Kidney epithelial cell (primary cell): ENCODE data around the gene SOS1. TPM values are rescaled to one million over a fixed set of nuclear protein-coding genes. Genes with fewer than 3 reads are reported as not detected.
"Not testable (repeated sequence)": the region's sequence is repeated elsewhere in the genome, so short reads cannot be mapped to it uniquely, and the experiment has no call there.

Experiments used
- DNase-seq: peaks from one replicate; pipeline ENCODE4 v3.0.0-alpha.2; 2010; ENCODE audit warnings: low read depth
- H3K27me3 ChIP-seq: 2 replicates; pipeline ENCODE4 v1.6.0; 2011; ENCODE audit warnings: low read length; ENCODE audit not compliant: control insufficient read depth, insufficient read depth
- H3K36me3 ChIP-seq: 2 replicates; pipeline ENCODE4 v1.5.1; 2011; ENCODE audit warnings: low read length; ENCODE audit not compliant: control insufficient read depth, insufficient read depth
- H3K4me3 ChIP-seq: 2 replicates; pipeline ENCODE4 v1.5.1; 2011; ENCODE audit warnings: low read depth, mild to moderate bottlenecking, control low read depth, low read length
- CTCF ChIP-seq: IDR thresholded peaks from 2 replicates; pipeline ENCODE4 v1.5.1; 2011; ENCODE audit warnings: mild to moderate bottlenecking, moderate library complexity, low read length, control low read depth, inconsistent platforms; ENCODE audit not compliant: insufficient read depth, poor library complexity, severe bottlenecking
- total RNA-seq: library from RNA; depleted of rRNA; stranded (reverse); fragments of >200 nt; gene quantifications from 2 replicates; pipeline ENCODE4 v1.2.3, GENCODE V29; 2015

The SOS1 gene
- total RNA-seq, 1 donor from 2014 or later = 18.7 TPM

GRCh38 chr2:39141334-39142271, 20.8 kb upstream of the SOS1 start:
- Histone ChIP-seq H3K36me3 (no peaks in the 10 kb centered on the region), H3K4me3 (no peak overlapping the region), H3K27me3 (no peaks in the 10 kb centered on the region)
- no peak for TF ChIP-seq CTCF
- no peak for DNase-seq

- not testable (repeated sequence) for H3K4me3 ChIP-seq, H3K36me3 ChIP-seq, DNase-seq, H3K27me3 ChIP-seq
Observed at GRCh38 chr2:39140948-39141333, 20.1 kb upstream of the SOS1 start.

GRCh38 chr2:39140322-39140847, 19.5 kb upstream of the SOS1 start:
- no peak for DNase-seq
- H3K36me3 ChIP-seq = no peaks in the 10 kb centered on the region
- no peak overlapping the region for H3K4me3 ChIP-seq
- TF ChIP-seq CTCF = no peak
- no peaks in the 10 kb centered on the region for H3K27me3 ChIP-seq

GRCh38 chr2:39139511-39140237, 18.8 kb upstream of the SOS1 start:
- Histone ChIP-seq H3K36me3 (no peaks in the 10 kb centered on the region), H3K27me3 (no peaks in the 10 kb centered on the region), H3K4me3 (no peak overlapping the region)
- DNase-seq = no peak
- no peak for TF ChIP-seq CTCF

- DNase-seq = no peak
- H3K4me3 ChIP-seq = no peak overlapping the region
- H3K27me3 ChIP-seq = no peaks in the 10 kb centered on the region
- no peaks in the 10 kb centered on the region for H3K36me3 ChIP-seq
- TF ChIP-seq CTCF = no peak
Observed at GRCh38 chr2:39138837-39139211, 18.0 kb upstream of the SOS1 start.

GRCh38 chr2:39138187-39138836, 17.5 kb upstream of the SOS1 start:
- H3K4me3 ChIP-seq, H3K36me3 ChIP-seq, H3K27me3 ChIP-seq, DNase-seq: not testable (repeated sequence)
